Measurements from ENCODE around the gene DENND1A.

Gene DENND1A

GRCh38 chr9:123571240-123571639 lies 358.7 kb downstream of the DENND1A start:
- Histone ChIP-seq H3K36me3 (ENCODE audit: control insufficient read depth, insufficient read depth, low read length) (no peaks in the 10 kb centered on the region), H3K4me1 (no peaks in the 10 kb centered on the region), H3K4me3 (ENCODE audit: low read depth, low read length) (no peak overlapping the region), H3K9ac (no peak overlapping the region), H3K27ac (no peak overlapping the region), H3K9me3 (ENCODE audit: control insufficient read depth, low read length) (no peaks in the 10 kb centered on the region), H2AFZ (no peak overlapping the region), H3K27me3 (ENCODE audit: control insufficient read depth, insufficient read depth, low read length) (no peaks in the 10 kb centered on the region), H3K4me2 (ENCODE audit: low read length) (no peak overlapping the region), H3K79me2 (no peaks in the 10 kb centered on the region)
- TF ChIP-seq CTCF (IDR thresholded peaks at IDR 0.05): no peak

GRCh38 chr9:123568691-123569688 lies 360.9 kb downstream of the DENND1A start:
- Histone ChIP-seq H3K79me2 (no peaks in the 10 kb centered on the region), H3K9ac (no peak overlapping the region), H3K9me3 (ENCODE audit: control insufficient read depth, low read length) (no peaks in the 10 kb centered on the region), H2AFZ (no peak overlapping the region), H3K36me3 (ENCODE audit: control insufficient read depth, insufficient read depth, low read length) (no peaks in the 10 kb centered on the region), H3K4me1 (no peaks in the 10 kb centered on the region), H3K4me3 (ENCODE audit: low read depth, low read length) (no peak overlapping the region), H3K27ac (no peak overlapping the region), H3K4me2 (ENCODE audit: low read length) (no peak overlapping the region), H3K27me3 (ENCODE audit: control insufficient read depth, insufficient read depth, low read length) (no peaks in the 10 kb centered on the region)
- no peak for TF ChIP-seq CTCF (IDR thresholded peaks at IDR 0.05)

- H3K9me3 ChIP-seq (ENCODE audit: control insufficient read depth, low read length): no peaks in the 10 kb centered on the region
Measured at GRCh38 chr9:123567013-123567412, 362.9 kb downstream of the DENND1A start.

GRCh38 chr9:123564652-123565051 lies 365.3 kb downstream of the DENND1A start:
- Histone ChIP-seq H2AFZ (no peak overlapping the region), H3K36me3 (ENCODE audit: control insufficient read depth, insufficient read depth, low read length) (no peaks in the 10 kb centered on the region), H3K79me2 (no peaks in the 10 kb centered on the region), H3K9me3 (ENCODE audit: control insufficient read depth, low read length) (no peaks in the 10 kb centered on the region), H3K9ac (no peak overlapping the region), H3K4me1 (no peaks in the 10 kb centered on the region), H3K27ac (no peak overlapping the region), H3K4me3 (ENCODE audit: low read depth, low read length) (no peak overlapping the region), H3K27me3 (ENCODE audit: control insufficient read depth, insufficient read depth, low read length) (no peaks in the 10 kb centered on the region), H3K4me2 (ENCODE audit: low read length) (no peak overlapping the region)
- no peak for TF ChIP-seq CTCF (IDR thresholded peaks at IDR 0.05)

More at GRCh38 chr9:123567013-123567412, 362.9 kb downstream of the DENND1A start:
- no peak for TF ChIP-seq CTCF (IDR thresholded peaks at IDR 0.05)
- Histone ChIP-seq H3K79me2 (no peaks in the 10 kb centered on the region), H3K4me3 (ENCODE audit: low read depth, low read length) (no peak overlapping the region), H3K4me1 (no peaks in the 10 kb centered on the region), H3K4me2 (ENCODE audit: low read length) (no peak overlapping the region), H3K36me3 (ENCODE audit: control insufficient read depth, insufficient read depth, low read length) (no peaks in the 10 kb centered on the region), H3K27me3 (ENCODE audit: control insufficient read depth, insufficient read depth, low read length) (no peaks in the 10 kb centered on the region), H2AFZ (no peak overlapping the region), H3K27ac (no peak overlapping the region), H3K9ac (no peak overlapping the region)
